Smooth muscle cell (in vitro differentiated cells): Measurements from ENCODE around the gene CH25H. TPM values are rescaled to one million over a fixed set of nuclear protein-coding genes. Genes with fewer than 3 reads are reported as not detected.

ENCODE experiments used
- DNase-seq: peaks from one replicate; lab custom pipeline; 2025; ENCODE audit not compliant: unreplicated experiment; lab: John Stamatoyannopoulos, UW
- H2AFZ ChIP-seq: fragments of 200-600 bp; sonication (generic); 2 replicates; pipeline ENCODE4 v1.6.0; 2016; ENCODE audit warnings: antibody characterized with exemption, low read depth, mild to moderate bottlenecking
- H3F3A ChIP-seq: fragments of 200-600 bp; sonication (generic); 2 replicates; pipeline ENCODE4 v1.6.0; 2017; ENCODE audit warnings: antibody characterized with exemption, low read depth
- H3K27ac ChIP-seq: fragments of 200-600 bp; sonication (generic); 2 replicates; pipeline ENCODE4 v1.5.1; 2016; ENCODE audit warnings: low read depth, mild to moderate bottlenecking
- H3K27me3 ChIP-seq: fragments of 200-600 bp; sonication (generic); 2 replicates; pipeline ENCODE4 v1.6.1; 2016; ENCODE audit warnings: low read depth, mild to moderate bottlenecking
- H3K36me3 ChIP-seq: fragments of 200-600 bp; sonication (generic); 2 replicates; pipeline ENCODE4 v1.5.1; 2016; ENCODE audit warnings: low read depth
- H3K4me1 ChIP-seq: fragments of 200-600 bp; sonication (generic); 2 replicates; pipeline ENCODE4 v1.5.1; 2016; ENCODE audit warnings: low read depth
- H3K4me2 ChIP-seq: fragments of 200-600 bp; sonication (generic); 2 replicates; pipeline ENCODE4 v1.6.0; 2016; ENCODE audit warnings: mild to moderate bottlenecking
- H3K4me3 ChIP-seq: fragments of 200-600 bp; sonication (generic); 2 replicates; pipeline ENCODE4 v1.5.1; 2016; ENCODE audit warnings: mild to moderate bottlenecking
- H3K79me2 ChIP-seq: fragments of 200-600 bp; sonication (generic); 2 replicates; pipeline ENCODE4 v1.6.0; 2016; ENCODE audit warnings: low read depth, mild to moderate bottlenecking
- H3K9ac ChIP-seq: fragments of 200-600 bp; sonication (generic); 2 replicates; pipeline ENCODE4 v1.6.0; 2016; ENCODE audit warnings: low read depth
- H3K9me3 ChIP-seq: fragments of 200-600 bp; sonication (generic); replicated peaks from 2 replicates; pipeline ENCODE4 v1.5.1; 2016; ENCODE audit warnings: low read depth
- H4K20me1 ChIP-seq: fragments of 200-600 bp; sonication (generic); 2 replicates; pipeline ENCODE4 v1.6.0; 2016; ENCODE audit warnings: low read depth
- WGBS: methylation state at CpG from one replicate; pipeline ENCODE4 v1.1.7; 2016; ENCODE audit warnings: low lambda C conversion rate; 5-methylcytosine and 5-hydroxymethylcytosine counted together
- polyA plus RNA-seq: library from polyadenylated mRNA; unstranded; fragments of >200 nt; fragmentation: Nextera tagmentation; extraction: Ambion mirVana; gene quantifications from 2 replicates; pipeline ENCODE4 v1.2.1, GENCODE V29; 2016
- total RNA-seq: library from RNA; depleted of rRNA; stranded (reverse); fragments of >200 nt; gene quantifications from 2 replicates; pipeline ENCODE4 v1.2.3, GENCODE V29; 2014
- TF ChIP-seq, protein P1 (sequence below): fragments of 200-600 bp; sonication (generic); IDR thresholded peaks from 2 replicates; pipeline ENCODE4 v1.5.1; 2017; ENCODE audit warnings: borderline replicate concordance, mild to moderate bottlenecking, antibody characterized with exemption; ENCODE audit not compliant: insufficient read depth, poor library complexity, severe bottlenecking

The CH25H gene
- total and polyA plus RNA-seq, 2 experiments from 2014 or later: not detected

DNA sequence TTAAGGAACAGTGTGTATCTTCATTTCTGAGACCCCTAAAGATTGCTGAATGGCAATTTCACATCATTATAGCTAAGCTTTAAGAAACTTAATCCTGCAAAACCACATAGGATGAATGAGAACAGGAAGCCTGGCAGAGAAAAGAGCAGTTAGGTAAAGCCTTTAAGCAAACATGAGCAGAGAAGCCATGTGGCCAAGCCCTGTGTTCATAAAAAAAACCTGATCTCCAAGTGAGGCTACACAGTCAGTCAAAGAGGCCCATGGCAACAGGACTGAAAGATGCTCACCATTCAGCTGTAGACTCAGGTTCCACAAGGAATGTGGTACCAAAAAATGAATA lies 35.2 kb upstream of the CH25H start:
- no peak overlapping the region for H3K27ac ChIP-seq
- H2AFZ ChIP-seq: no peak overlapping the region
- H3K36me3 ChIP-seq: no peaks in the 10 kb centered on the region

DNA sequence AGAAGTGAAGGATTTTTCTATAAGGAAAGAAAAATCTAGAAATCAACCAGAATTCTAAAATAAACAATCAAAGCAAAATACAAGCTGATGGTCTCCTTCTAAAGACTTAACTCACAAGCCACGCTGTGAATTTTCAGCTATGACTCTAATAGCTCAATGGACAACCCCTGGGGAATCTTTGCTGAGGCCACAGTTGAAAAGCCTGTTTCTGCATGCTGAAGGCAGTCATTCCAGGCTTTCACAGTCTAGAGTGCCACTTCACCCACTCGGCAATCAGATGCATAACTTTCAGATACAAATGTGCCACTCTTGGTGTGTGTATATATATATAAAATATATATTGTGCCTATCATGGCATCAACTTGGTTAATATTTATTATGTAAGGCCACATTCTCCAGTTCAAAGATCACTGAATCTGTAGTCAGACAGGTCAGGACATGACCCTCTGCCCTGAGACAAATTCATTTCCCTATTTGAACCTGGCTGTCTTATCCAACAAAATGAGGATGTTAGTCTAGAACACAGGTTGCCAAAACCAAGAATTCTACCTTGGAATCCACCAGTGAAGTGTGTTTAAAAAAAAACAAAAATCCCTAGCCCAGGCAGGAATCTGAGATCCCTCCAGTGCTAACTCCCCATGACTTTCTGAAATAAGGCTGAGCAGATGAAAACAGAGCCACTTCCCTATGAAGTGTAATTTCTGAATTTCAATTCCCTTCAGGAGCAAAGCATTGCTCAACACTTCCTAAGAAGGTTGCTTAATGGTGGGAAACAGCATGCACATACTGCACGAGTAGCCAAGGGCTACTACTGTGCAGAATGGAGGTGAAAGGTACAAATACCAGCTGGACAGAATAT lies 34.6 kb upstream of the CH25H start:
- Histone ChIP-seq H3K4me3 (no peak overlapping the region), H3K4me2 (no peak overlapping the region), H2AFZ (no peak overlapping the region), H3F3A (no peaks in the 10 kb centered on the region), H4K20me1 (no peaks in the 10 kb centered on the region), H3K36me3 (no peaks in the 10 kb centered on the region), H3K9me3 (no peaks in the 10 kb centered on the region), H3K9ac (no peak overlapping the region), H3K4me1 (peaks cover 14% of the 10 kb centered on the region), H3K79me2 (no peaks in the 10 kb centered on the region), H3K27me3 (no peaks in the 10 kb centered on the region), H3K27ac (no peak overlapping the region)
- WGBS: 76% methylated on average over 3 of the region's 3 CpGs
- DNase-seq: no peak
- TF ChIP-seq, protein P1, sequence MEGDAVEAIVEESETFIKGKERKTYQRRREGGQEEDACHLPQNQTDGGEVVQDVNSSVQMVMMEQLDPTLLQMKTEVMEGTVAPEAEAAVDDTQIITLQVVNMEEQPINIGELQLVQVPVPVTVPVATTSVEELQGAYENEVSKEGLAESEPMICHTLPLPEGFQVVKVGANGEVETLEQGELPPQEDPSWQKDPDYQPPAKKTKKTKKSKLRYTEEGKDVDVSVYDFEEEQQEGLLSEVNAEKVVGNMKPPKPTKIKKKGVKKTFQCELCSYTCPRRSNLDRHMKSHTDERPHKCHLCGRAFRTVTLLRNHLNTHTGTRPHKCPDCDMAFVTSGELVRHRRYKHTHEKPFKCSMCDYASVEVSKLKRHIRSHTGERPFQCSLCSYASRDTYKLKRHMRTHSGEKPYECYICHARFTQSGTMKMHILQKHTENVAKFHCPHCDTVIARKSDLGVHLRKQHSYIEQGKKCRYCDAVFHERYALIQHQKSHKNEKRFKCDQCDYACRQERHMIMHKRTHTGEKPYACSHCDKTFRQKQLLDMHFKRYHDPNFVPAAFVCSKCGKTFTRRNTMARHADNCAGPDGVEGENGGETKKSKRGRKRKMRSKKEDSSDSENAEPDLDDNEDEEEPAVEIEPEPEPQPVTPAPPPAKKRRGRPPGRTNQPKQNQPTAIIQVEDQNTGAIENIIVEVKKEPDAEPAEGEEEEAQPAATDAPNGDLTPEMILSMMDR: no peak

More for the DNA sequence above, 35.2 kb upstream of the CH25H start:
- H3K9ac ChIP-seq: no peak overlapping the region
- no peaks in the 10 kb centered on the region for H3K27me3 ChIP-seq
- DNase-seq: no peak
- no peaks in the 10 kb centered on the region for H4K20me1 ChIP-seq
- H3K79me2 ChIP-seq: no peaks in the 10 kb centered on the region
- H3K4me2 ChIP-seq: no peak overlapping the region
- H3K4me1 ChIP-seq: peaks cover 14% of the 10 kb centered on the region
- TF ChIP-seq, protein P1: no peak
- no peak overlapping the region for H3K4me3 ChIP-seq
- no peaks in the 10 kb centered on the region for H3F3A ChIP-seq
- no peaks in the 10 kb centered on the region for H3K9me3 ChIP-seq

DNA sequence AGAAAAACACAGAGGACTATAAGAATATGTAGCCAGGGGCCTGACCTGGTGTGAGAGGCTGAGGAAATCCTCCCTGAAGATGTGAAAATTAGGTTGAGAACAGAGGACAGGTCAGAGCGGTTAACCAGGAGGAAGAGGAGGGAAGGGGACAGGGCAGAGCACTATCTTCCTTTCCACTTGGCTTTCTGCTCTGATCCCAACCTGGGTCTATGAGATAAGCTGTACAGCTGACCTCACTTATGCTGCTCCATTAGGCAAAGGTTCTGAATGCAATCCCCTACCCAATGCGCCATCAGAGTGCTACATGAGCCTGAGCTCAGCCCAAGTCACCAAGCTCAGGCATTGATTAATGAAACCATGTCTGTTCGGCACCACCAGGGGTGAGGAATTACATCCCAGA lies 33.9 kb upstream of the CH25H start:
- no peak for DNase-seq
- Histone ChIP-seq H3K4me3 (no peak overlapping the region), H3K27me3 (no peaks in the 10 kb centered on the region), H3K27ac (no peak overlapping the region), H3F3A (no peaks in the 10 kb centered on the region), H3K9ac (no peak overlapping the region), H3K9me3 (no peaks in the 10 kb centered on the region), H3K4me2 (no peak overlapping the region), H3K36me3 (no peaks in the 10 kb centered on the region), H3K4me1 (peaks cover 14% of the 10 kb centered on the region), H3K79me2 (no peaks in the 10 kb centered on the region), H2AFZ (no peak overlapping the region), H4K20me1 (no peaks in the 10 kb centered on the region)
- TF ChIP-seq, protein P1: no peak
- 99% methylated on average over 3 of the region's 3 CpGs for WGBS

DNA sequence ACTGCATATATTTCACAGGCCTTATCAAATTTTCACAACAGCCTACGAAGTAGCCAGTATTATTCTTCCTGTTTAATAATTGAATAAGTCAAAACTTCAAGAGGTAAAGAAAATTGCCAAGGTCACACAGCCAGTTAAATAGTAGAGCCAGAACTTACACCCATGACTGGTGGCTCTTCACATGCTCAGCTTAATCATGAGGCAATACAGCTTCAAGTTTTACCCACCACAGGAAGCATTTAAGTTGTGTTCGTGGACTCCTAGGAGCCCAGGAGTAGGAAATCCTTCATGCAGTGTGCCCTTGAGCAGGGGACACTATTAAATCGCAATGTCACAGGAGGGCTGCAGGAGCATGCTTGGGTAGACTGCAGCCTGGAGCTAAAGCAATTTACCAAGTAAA lies 33.4 kb upstream of the CH25H start:
- WGBS: 64% methylated on average over 3 of the region's 3 CpGs
- no peak for DNase-seq
- Histone ChIP-seq H4K20me1 (no peaks in the 10 kb centered on the region), H3K9ac (no peak overlapping the region), H3K4me2 (no peak overlapping the region), H3K9me3 (no peaks in the 10 kb centered on the region), H3K4me3 (no peak overlapping the region), H3K27ac (no peak overlapping the region), H3K79me2 (no peaks in the 10 kb centered on the region), H3K27me3 (no peaks in the 10 kb centered on the region), H3K4me1 (peaks cover 14% of the 10 kb centered on the region), H2AFZ (no peak overlapping the region), H3K36me3 (no peaks in the 10 kb centered on the region), H3F3A (no peaks in the 10 kb centered on the region)
- TF ChIP-seq, protein P1: no peak
